ENCODE data around the gene RGCC. TPM values are rescaled to one million over a fixed set of nuclear protein-coding genes. Genes with fewer than 3 reads are reported as not detected.

RGCC gene
- total RNA-seq, 1 experiment from 2014 or later, result not detected

DNA sequence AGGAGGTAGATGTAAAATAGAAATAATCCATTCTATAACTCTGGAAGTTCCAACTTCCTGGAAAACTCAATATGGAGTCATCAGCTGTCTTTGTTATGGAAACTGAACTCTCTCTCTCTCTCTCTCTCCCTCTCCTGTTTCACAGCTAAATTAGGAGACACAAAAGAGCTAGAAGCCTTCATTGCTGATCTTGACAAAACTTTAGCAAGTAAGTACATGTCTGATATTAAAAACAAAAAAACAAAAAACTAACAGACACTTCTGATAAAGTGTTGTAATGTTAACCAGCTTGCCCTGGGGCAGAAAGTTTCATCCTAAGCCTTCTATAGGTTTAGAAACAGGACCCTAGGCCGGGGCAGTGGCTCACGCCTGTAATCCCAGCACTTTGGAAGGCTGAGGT, 11.3 kb downstream of the RGCC start:
- Histone ChIP-seq H2AFZ (ENCODE audit: low read length) (no peak overlapping the region), H3K9me3 (ENCODE audit: control insufficient read depth, low read depth, low read length) (no peaks in the 10 kb centered on the region), H3K14ac (ENCODE audit: insufficient read depth, low read length) (no peak overlapping the region), H3K9ac (ENCODE audit: extremely low read depth, insufficient read length, low read length) (no peak overlapping the region), H2AK5ac (ENCODE audit: insufficient read length, low read length) (no peak overlapping the region), H3K4me1 (ENCODE audit: insufficient read depth, low read length) (no peaks in the 10 kb centered on the region), H2BK12ac (ENCODE audit: insufficient read length, low read depth, low read length) (no peak overlapping the region), H4K91ac (ENCODE audit: insufficient read length, low read depth, low read length) (no peak overlapping the region), H3K27ac (ENCODE audit: insufficient read length, low read depth, low read length) (no peak overlapping the region), H3K23ac (ENCODE audit: insufficient read length, low read depth, low read length) (no peak overlapping the region), H3K56ac (ENCODE audit: insufficient read length, low read depth, low read length) (no peak overlapping the region), H2BK20ac (ENCODE audit: low read depth, low read length, poor library complexity, severe bottlenecking) (no peak overlapping the region), H4K8ac (replicated peaks; ENCODE audit: insufficient read length, low read depth, low read length) (no peak overlapping the region), H3K79me2 (ENCODE audit: insufficient read depth, low read length) (no peaks in the 10 kb centered on the region), H3K18ac (ENCODE audit: insufficient read length, low read depth, low read length) (no peak overlapping the region), H4K5ac (ENCODE audit: insufficient read length, low read depth, low read length) (no peak overlapping the region), H3T11ph (ENCODE audit: low read length) (no peak overlapping the region), H4K20me1 (ENCODE audit: control insufficient read depth, insufficient read depth, insufficient read length) (no peaks in the 10 kb centered on the region), H3K79me1 (ENCODE audit: insufficient read depth, low read depth, low read length, poor library complexity, severe bottlenecking) (no peaks in the 10 kb centered on the region), H3K23me2 (ENCODE audit: insufficient read length, low read depth, low read length, poor library complexity, severe bottlenecking) (no peaks in the 10 kb centered on the region), H2BK120ac (ENCODE audit: low read depth, low read length, poor library complexity, severe bottlenecking) (no peak overlapping the region), H3K4me2 (ENCODE audit: insufficient read depth, insufficient read length, low read length) (no peak overlapping the region), H3K4ac (ENCODE audit: low read depth, low read length) (no peak overlapping the region), H2BK5ac (ENCODE audit: insufficient read length, low read length) (no peak overlapping the region), H3K27me3 (ENCODE audit: insufficient read depth, low read length) (no peaks in the 10 kb centered on the region), H2BK15ac (ENCODE audit: low read depth, low read length) (no peak overlapping the region)
- H3K4me3 Mint-ChIP-seq, result no peak overlapping the region
- H3K9me3 Mint-ChIP-seq, result no peaks in the 10 kb centered on the region; a peak in 2 of 5 replicates
- TF ChIP-seq, protein P1, sequence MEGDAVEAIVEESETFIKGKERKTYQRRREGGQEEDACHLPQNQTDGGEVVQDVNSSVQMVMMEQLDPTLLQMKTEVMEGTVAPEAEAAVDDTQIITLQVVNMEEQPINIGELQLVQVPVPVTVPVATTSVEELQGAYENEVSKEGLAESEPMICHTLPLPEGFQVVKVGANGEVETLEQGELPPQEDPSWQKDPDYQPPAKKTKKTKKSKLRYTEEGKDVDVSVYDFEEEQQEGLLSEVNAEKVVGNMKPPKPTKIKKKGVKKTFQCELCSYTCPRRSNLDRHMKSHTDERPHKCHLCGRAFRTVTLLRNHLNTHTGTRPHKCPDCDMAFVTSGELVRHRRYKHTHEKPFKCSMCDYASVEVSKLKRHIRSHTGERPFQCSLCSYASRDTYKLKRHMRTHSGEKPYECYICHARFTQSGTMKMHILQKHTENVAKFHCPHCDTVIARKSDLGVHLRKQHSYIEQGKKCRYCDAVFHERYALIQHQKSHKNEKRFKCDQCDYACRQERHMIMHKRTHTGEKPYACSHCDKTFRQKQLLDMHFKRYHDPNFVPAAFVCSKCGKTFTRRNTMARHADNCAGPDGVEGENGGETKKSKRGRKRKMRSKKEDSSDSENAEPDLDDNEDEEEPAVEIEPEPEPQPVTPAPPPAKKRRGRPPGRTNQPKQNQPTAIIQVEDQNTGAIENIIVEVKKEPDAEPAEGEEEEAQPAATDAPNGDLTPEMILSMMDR (conservative IDR thresholded peaks at IDR 0.05), result no peak
- no peak overlapping the region for H3K27ac Mint-ChIP-seq
- H3K4me1 Mint-ChIP-seq, result peaks cover 3 to 9% of the 10 kb centered on the region in 2 experiments; a peak in 2 of 4 replicates
- WGBS (ENCODE audit: extremely low coverage, insufficient read length, low lambda C conversion rate), result no CpG with 5 or more reads among the region's 2 CpGs
- DNase-seq, result no peak
- no peaks in the 10 kb centered on the region for H3K36me3 Mint-ChIP-seq (ENCODE audit: insufficient read depth in 1 of 3, low read depth in 3 of 3)
- peaks cover 6% of the 10 kb centered on the region; the same call in 1 of the 2 replicates for H3K27me3 Mint-ChIP-seq (ENCODE audit: low read depth)

All from H9 (cell line).